GM10266 (cell line): ENCODE results near the gene TNC.

Experiments used
- DNase-seq: peaks from one replicate; pipeline ENCODE4 v3.0.0; 2012; ENCODE audit errors: extremely low spot score
- TF ChIP-seq, protein P1 (sequence below): IDR thresholded peaks from 2 replicates; pipeline ENCODE4 v1.5.1; 2012; ENCODE audit warnings: mild to moderate bottlenecking, low read depth; ENCODE audit not compliant: control insufficient read depth, insufficient read depth; ENCODE audit errors: missing control alignments

The TNC gene

DNA sequence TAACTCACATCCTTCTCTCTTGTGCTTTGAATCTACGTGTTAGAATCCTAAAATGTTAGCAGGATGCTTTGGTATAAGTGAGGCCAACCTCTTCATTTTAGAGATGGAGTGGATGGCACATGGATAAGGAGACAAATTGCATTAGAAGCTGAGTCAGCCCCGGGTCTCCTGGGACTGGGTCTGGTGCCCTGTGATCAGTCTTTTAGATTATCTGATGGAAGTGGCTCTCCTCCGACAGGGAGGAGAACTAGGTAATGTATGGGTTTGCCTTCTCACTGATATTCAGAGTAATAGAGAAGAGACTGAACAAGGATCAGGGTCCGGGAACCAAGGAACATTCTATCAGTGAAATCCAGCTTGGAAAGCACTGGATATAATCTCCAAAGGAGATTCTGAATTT lies 112.6 kb downstream of the TNC start:
- DNase-seq: no peak
- TF ChIP-seq, protein P1, sequence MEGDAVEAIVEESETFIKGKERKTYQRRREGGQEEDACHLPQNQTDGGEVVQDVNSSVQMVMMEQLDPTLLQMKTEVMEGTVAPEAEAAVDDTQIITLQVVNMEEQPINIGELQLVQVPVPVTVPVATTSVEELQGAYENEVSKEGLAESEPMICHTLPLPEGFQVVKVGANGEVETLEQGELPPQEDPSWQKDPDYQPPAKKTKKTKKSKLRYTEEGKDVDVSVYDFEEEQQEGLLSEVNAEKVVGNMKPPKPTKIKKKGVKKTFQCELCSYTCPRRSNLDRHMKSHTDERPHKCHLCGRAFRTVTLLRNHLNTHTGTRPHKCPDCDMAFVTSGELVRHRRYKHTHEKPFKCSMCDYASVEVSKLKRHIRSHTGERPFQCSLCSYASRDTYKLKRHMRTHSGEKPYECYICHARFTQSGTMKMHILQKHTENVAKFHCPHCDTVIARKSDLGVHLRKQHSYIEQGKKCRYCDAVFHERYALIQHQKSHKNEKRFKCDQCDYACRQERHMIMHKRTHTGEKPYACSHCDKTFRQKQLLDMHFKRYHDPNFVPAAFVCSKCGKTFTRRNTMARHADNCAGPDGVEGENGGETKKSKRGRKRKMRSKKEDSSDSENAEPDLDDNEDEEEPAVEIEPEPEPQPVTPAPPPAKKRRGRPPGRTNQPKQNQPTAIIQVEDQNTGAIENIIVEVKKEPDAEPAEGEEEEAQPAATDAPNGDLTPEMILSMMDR: no peak

DNA sequence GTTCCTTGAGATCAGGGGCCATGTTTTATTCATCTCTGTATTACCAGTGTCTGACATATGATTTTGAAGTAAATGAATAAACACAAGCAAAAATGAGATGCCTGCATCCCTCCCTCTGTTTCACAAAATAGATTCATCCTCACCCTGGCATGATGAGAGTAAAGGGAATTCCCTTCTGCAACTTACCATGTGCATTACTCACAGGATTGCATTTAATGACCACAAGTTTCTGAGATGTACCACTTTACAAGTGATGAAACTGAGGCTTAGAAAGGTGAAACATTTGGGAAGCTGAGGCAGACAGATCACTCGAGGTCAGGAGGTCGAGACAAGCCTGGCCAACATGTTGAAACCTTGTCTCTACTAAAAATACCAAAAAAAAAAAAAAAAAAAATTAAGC lies 113.4 kb downstream of the TNC start:
- DNase-seq: no peak
- TF ChIP-seq, protein P1: no peak

DNA sequence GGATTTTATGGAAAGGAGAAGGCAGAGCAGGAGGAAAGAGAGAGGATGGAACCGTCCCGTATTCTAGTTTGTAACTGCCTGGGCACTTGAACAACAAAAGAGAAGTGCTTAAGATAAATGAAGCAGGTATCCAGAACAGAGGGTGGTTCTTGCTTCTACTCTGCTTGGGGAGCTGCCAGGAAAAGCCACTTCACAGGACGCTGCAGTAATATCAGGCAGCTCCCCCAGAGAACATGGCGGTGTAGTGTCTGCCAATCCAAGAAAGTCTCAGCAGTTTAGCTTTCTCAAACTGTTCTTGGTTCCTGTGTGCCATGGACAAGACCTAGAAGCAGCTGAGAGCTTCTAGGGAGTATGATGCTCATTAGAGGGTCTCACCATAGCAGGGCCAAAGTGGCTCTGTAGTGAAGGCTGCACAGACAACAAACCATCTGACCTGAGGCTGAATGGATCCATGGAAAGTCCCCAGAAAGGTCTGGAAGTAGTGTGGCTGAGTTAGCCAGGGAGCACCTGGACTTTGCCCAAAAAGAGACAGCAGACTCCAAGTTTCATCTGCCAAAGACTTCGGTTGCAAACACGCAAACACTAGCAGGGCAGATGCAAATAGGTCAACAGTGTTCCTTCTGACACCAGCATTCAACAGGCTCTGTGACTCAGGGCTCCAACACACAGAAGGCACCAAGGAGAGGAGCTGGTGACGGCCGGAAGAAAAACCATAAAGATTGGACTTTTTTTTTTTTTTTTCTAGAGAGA lies 115.4 kb downstream of the TNC start:
- TF ChIP-seq, protein P1: no peak
- DNase-seq: no peak

DNA sequence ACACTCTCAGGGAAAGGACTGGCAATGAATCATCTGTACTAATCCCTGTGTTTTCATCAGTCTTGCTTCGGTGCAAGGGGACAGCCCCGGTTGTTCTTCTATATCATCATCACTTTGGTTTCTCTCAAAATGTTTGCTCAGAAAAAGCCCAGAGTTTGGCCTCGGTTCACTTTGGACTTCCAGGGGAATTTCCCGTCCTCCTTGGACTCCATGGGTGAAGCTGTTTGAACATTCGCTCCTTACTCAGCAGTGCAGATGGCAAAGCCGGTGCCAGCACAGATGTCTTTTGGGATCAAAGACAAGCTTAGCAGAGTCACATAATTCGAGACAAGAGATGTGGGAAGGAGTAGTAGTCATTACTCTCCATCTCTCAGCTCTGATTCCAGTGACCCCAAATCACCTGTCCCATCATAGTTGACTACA lies 117.7 kb downstream of the TNC start:
- TF ChIP-seq, protein P1: no peak
- DNase-seq: no peak

DNA sequence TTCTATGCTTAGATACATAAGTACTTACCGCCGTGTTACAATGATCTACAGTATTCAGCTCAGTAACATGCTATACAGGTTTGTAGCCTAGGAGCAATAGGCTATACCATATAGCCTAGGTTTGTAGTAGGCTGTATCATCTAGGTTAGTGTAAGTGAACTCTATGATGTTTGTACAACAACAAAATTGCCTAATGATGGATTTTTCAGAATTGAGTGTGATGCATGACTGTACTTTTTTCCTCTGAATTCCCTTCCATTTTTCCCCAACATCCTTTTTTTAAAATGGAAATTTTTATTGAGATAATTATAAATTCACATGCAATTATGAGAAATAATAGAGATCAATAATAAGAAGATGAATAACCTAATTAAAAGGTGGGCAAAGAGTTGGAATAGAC lies 119.6 kb downstream of the TNC start:
- DNase-seq: no peak
- TF ChIP-seq, protein P1: no peak

DNA sequence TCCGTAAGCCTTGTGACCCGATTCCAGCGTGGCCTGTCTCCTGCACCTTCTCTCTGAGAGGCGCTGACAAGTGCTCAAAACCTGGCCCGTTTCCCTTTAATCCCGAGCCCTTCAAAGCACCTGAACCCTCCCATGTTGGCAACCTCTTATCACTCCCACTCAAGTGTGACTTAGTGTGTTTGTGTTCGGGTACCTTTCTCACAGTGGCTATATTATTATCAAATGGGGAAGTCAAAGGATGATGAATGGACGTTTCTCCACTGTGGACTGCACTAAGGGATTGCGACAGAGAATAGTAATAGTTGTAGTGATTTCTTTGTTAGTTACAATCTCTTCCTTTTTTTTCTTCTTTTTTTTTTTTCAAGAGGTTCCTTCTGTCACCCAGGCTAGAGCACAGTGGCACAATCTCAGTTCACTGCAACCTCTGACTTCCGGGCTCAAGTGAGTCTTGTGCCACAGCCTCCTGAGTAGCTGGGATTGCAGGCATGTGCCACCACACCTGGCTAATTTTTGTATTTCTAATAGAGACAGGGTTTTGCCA lies 122.2 kb downstream of the TNC start:
- no peak for DNase-seq
- TF ChIP-seq, protein P1: no peak

DNA sequence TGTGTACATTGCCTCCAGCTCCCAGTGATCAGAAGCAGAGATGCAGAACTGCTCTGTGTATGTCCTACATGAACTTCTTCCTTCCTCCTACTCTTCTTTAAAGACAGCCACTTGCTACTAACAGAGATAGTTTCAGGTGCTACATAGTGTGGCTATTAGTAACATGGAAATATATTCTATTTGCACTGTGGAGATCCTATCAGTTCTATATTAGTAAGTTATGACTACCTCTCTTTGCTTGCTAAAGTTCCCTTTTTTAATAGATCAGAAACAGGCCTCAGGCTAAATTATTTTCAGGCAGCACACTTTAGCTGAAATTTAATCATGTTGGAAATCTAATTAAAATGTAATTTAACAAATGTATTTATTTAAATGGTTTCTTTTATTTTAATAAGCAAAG lies 123.2 kb downstream of the TNC start:
- TF ChIP-seq, protein P1: no peak

More for the DNA sequence above, 123.2 kb downstream of the TNC start:
- DNase-seq: no peak
